Choroid plexus epithelial cell (primary cell): ENCODE results near the gene C3orf18.

Experiments
- DNase-seq: peaks from one replicate; pipeline ENCODE4 v3.0.0-alpha.2; 2010; ENCODE audit warnings: low read depth
- H3K4me3 ChIP-seq: 2 replicates; pipeline ENCODE4 v1.5.1; 2011; ENCODE audit warnings: low read depth, mild to moderate bottlenecking, control low read depth, low read length, moderate library complexity
- CTCF ChIP-seq: conservative IDR thresholded peaks from 2 replicates; pipeline ENCODE4 v1.5.1; 2011; ENCODE audit warnings: low read depth, mild to moderate bottlenecking, control low read depth, inconsistent platforms, low read length, moderate library complexity

Gene C3orf18

DNA sequence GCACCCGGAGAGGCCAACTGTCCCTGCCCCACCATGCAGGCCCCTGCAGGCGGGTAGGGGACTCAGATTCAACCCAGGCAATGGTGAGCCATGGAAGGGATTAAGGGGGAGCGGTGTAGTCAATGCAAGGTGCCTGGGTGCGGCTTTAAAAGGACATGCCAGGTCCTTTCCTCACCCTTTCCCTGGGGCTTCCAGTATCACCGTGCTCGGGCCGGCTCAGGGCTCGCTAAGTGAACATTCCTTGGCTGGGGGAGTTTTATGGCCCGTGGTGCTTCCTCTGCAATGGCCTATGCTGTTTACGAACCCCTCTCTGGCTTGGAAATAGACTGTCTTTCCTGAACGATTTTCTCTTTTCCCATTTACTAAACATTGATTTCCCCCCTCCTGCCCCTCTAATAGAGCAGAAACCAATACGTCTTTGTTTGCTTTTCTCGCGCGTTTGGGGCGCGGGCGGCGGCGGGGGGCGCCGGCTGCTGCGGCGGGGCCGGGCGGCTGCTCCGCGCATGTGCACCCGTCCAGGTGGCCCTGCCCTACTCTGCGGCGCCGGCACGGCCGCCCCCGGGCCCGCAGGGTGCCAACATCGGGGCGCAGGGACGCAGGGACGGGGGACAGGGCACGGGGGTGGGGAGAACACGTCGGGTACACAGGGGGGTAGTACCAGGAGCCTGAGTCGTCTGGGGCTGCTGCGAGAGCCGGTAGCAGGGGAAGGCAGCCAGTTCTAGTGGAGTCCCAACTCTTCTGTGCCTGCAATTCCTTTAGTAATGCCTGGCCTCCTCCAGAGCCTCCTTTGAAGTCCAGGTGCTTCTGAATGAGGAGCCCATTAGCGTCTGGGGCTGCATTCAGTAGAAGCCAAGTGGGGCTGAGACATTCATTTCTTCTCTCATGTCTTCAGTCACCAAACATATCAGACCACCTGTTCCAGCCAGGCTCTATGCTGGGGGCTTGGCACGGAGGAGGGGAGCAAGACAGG lies 37.3 kb downstream of the C3orf18 start:
- no peak for DNase-seq
- no peak overlapping the region for H3K4me3 ChIP-seq
- TF ChIP-seq CTCF: no peak

- peak; percentile 63 for DNase-seq
- TF ChIP-seq CTCF: no peak
- no peak overlapping the region for H3K4me3 ChIP-seq
Measured at GRCh38 chr3:50525987-50526386, 41.6 kb downstream of the C3orf18 start.

GRCh38 chr3:50525191-50525910 lies 42.2 kb downstream of the C3orf18 start:
- DNase-seq: no peak
- no peak for TF ChIP-seq CTCF
- no peak overlapping the region for H3K4me3 ChIP-seq

- no peak overlapping the region for H3K4me3 ChIP-seq
- no peak for DNase-seq
- no peak for TF ChIP-seq CTCF
Measured at GRCh38 chr3:50524746-50525145, 42.8 kb downstream of the C3orf18 start.

- H3K4me3 ChIP-seq: no peak overlapping the region
- DNase-seq: no peak
- no peak for TF ChIP-seq CTCF
Measured at GRCh38 chr3:50523279-50523811, 44.2 kb downstream of the C3orf18 start.

DNA sequence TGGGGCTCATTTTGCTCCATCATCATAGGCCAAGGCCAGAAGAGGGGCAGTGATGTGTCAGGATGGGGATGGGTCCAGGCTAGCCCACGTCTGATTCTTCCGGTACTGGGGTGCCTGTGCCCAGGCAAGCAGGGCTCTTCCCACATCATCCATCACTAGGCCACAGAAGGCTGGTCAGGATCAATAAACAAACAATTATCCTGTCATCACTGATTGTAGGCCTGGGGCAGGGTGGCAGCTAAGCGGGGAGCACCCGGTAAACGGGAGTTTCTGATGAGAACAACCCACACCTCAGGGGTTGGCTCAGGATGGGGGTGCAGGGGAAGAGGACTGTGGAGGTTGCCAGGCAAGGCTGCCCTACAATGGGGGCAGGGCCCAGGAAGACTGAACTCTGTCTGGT lies 46.0 kb downstream of the C3orf18 start:
- no peak for DNase-seq
- TF ChIP-seq CTCF: no peak
- H3K4me3 ChIP-seq: no peak overlapping the region
